Measurements from ENCODE around the gene MACROD2. TPM values are rescaled to one million over a fixed set of nuclear protein-coding genes. Genes with fewer than 3 reads are reported as not detected.

MACROD2 gene
- total and polyA plus RNA-seq, 4 donors: 13.0 to 67.1 (median 20.7) TPM

DNA sequence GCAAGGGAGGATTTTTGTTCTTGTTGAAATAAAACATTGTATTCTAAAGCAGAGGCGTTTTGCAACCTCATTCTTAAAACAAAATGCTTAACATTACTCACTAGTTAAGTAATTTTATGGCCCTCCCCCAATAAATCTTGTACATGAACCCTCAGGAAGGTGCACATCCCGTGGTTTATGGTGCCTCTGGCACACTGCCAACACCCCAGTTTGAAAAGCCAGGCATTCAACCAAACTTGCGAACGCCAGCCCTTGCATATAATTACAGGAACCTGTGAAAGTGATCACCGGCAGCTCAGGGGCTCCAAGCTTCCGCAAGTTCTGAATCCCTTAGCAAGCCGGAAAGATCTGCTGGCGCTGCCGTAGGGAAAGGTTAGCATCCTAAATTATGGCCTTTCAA is 1451.1 kb downstream of the MACROD2 start:
- no peak for TF ChIP-seq CTCF (IDR thresholded peaks at IDR 0.05; ENCODE audit: control extremely low read depth, extremely low read depth)
- no peak for ATAC-seq (ENCODE audit: insufficient read depth, low FRiP score)
- Histone ChIP-seq H3K9me3 (ENCODE audit: control insufficient read depth in 4 of 4, insufficient read depth in 3 of 4, low read length in 3 of 4) (no peaks in the 10 kb centered on the region), H3K9ac (ENCODE audit: insufficient read depth in 1 of 2, low read length in 2 of 2) (no peak overlapping the region), H3K27ac (ENCODE audit: low read depth in 1 of 2, low read length in 1 of 2) (no peak overlapping the region), H3K36me3 (ENCODE audit: control insufficient read depth in 4 of 4, insufficient read depth in 4 of 4, low read length in 4 of 4) (no peaks in the 10 kb centered on the region), H3K4me3 (no peak overlapping the region), H3K4me1 (ENCODE audit: control insufficient read depth in 5 of 5, insufficient read depth in 5 of 5, low read length in 5 of 5) (peaks cover 0 to 3% (median 0%) of the 10 kb centered on the region in 5 donors), H3K27me3 (ENCODE audit: control insufficient read depth in 3 of 3, insufficient read depth in 3 of 3, low read length in 2 of 3) (no peaks in the 10 kb centered on the region)
- 15 to 36% methylated on average over 9 of the region's 9 CpGs for WGBS, 2 donors
- peak in 2 of 3 donors; percentile 11 to 26 for DNase-seq

- Histone ChIP-seq H3K27me3 (ENCODE audit: control insufficient read depth in 3 of 3, insufficient read depth in 3 of 3, low read length in 2 of 3) (no peaks in the 10 kb centered on the region), H3K9me3 (ENCODE audit: control insufficient read depth in 4 of 4, insufficient read depth in 3 of 4, low read length in 3 of 4) (no peaks in the 10 kb centered on the region), H3K9ac (ENCODE audit: insufficient read depth in 1 of 2, low read length in 2 of 2) (no peak overlapping the region), H3K36me3 (ENCODE audit: control insufficient read depth in 4 of 4, insufficient read depth in 4 of 4, low read length in 4 of 4) (no peaks in the 10 kb centered on the region), H3K4me1 (ENCODE audit: control insufficient read depth in 5 of 5, insufficient read depth in 5 of 5, low read length in 5 of 5) (peaks cover 0 to 3% (median 0%) of the 10 kb centered on the region in 5 donors), H3K27ac (ENCODE audit: low read depth in 1 of 2, low read length in 1 of 2) (no peak overlapping the region), H3K4me3 (no peak overlapping the region)
- TF ChIP-seq CTCF (IDR thresholded peaks at IDR 0.05; ENCODE audit: control extremely low read depth, extremely low read depth): no peak
- 80 to 85% methylated on average over 2 of the region's 2 CpGs for WGBS, 2 donors
- DNase-seq (no peak), ATAC-seq (ENCODE audit: insufficient read depth, low FRiP score) (no peak)
Observed at GRCh38 chr20:15447549-15447948, 1452.2 kb downstream of the MACROD2 start.

DNA sequence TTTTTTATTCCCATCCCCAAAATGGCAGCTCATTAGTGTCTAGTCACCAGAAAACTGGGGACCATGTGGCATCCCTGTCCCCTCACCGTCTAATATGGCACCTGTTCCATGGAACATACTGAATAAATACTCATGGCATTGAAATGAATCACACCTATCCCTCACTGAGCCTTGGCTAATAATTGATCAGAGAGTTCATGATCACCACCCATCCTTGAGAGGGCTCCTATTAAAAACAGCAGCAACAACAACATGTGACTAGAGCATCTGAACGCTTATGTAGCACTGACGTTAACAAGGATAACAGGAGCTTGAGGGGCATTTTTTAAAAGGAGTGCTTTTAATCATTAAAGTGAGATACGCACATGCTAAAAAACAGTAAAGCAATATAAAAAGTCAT is 1453.7 kb downstream of the MACROD2 start:
- ATAC-seq (ENCODE audit: insufficient read depth, low FRiP score): no peak
- Histone ChIP-seq H3K9ac (ENCODE audit: insufficient read depth in 1 of 2, low read length in 2 of 2) (no peak overlapping the region), H3K27me3 (ENCODE audit: control insufficient read depth in 3 of 3, insufficient read depth in 3 of 3, low read length in 2 of 3) (no peaks in the 10 kb centered on the region), H3K9me3 (ENCODE audit: control insufficient read depth in 4 of 4, insufficient read depth in 3 of 4, low read length in 3 of 4) (no peaks in the 10 kb centered on the region), H3K27ac (ENCODE audit: low read depth in 1 of 2, low read length in 1 of 2) (no peak overlapping the region), H3K4me3 (no peak overlapping the region), H3K36me3 (ENCODE audit: control insufficient read depth in 4 of 4, insufficient read depth in 4 of 4, low read length in 4 of 4) (no peaks in the 10 kb centered on the region), H3K4me1 (ENCODE audit: control insufficient read depth in 5 of 5, insufficient read depth in 5 of 5, low read length in 5 of 5) (peaks cover 0 to 3% (median 0%) of the 10 kb centered on the region in 5 donors)
- DNase-seq: no peak
- WGBS, 2 donors: 94% methylated on average over 4 of the region's 4 CpGs
- no peak for TF ChIP-seq CTCF (IDR thresholded peaks at IDR 0.05; ENCODE audit: control extremely low read depth, extremely low read depth)

DNA sequence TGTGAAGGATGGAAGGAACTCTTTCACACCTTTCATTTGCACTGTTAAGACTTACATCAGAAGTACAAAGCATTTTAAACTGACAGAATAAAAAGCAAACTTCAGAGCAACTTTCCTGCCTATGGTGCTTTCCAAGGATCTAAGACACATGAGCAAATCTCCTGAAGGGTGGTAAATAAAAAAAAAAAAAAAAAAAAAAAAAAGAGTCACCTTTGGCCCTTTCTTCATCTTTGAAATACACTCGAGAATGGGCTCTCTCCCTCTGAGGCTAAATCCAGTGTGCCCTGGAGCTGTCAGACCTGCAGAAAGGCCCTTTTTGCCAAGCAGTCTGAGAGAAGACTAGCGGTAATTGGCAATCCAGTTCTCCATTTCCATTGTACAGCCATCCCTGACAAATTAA is 1455.9 kb downstream of the MACROD2 start:
- Histone ChIP-seq H3K9ac (ENCODE audit: insufficient read depth in 1 of 2, low read length in 2 of 2) (no peak overlapping the region), H3K27me3 (ENCODE audit: control insufficient read depth in 3 of 3, insufficient read depth in 3 of 3, low read length in 2 of 3) (no peaks in the 10 kb centered on the region), H3K4me1 (ENCODE audit: control insufficient read depth in 5 of 5, insufficient read depth in 5 of 5, low read length in 5 of 5) (peaks cover 0 to 2% (median 0%) of the 10 kb centered on the region in 5 donors), H3K36me3 (ENCODE audit: control insufficient read depth in 4 of 4, insufficient read depth in 4 of 4, low read length in 4 of 4) (no peaks in the 10 kb centered on the region), H3K4me3 (no peak overlapping the region), H3K27ac (ENCODE audit: low read depth in 1 of 2, low read length in 1 of 2) (no peak overlapping the region), H3K9me3 (ENCODE audit: control insufficient read depth in 4 of 4, insufficient read depth in 3 of 4, low read length in 3 of 4) (no peaks in the 10 kb centered on the region)
- WGBS, 2 donors: 71 to 76% methylated on average over 2 of the region's 2 CpGs
- ATAC-seq (ENCODE audit: insufficient read depth, low FRiP score) (no peak), DNase-seq (no peak)
- TF ChIP-seq CTCF (IDR thresholded peaks at IDR 0.05; ENCODE audit: control extremely low read depth, extremely low read depth): no peak

All from lung (tissue), 12 donors.